ENCODE results near the gene SEC31B.

The SEC31B gene

GRCh38 chr10:100519311-100520051, at the start of gene SEC31B:
TSS of gene SEC31B (minus strand) at chr10:100519861. CDS start at chr10:100516952, 2,909 bp downstream.
- no peak for DNase-seq

GRCh38 chr10:100568912-100569311, 49.3 kb upstream of the SEC31B start:
- DNase-seq: no peak

GRCh38 chr10:100567826-100568225, 48.2 kb upstream of the SEC31B start:
- DNase-seq: no peak

DNA sequence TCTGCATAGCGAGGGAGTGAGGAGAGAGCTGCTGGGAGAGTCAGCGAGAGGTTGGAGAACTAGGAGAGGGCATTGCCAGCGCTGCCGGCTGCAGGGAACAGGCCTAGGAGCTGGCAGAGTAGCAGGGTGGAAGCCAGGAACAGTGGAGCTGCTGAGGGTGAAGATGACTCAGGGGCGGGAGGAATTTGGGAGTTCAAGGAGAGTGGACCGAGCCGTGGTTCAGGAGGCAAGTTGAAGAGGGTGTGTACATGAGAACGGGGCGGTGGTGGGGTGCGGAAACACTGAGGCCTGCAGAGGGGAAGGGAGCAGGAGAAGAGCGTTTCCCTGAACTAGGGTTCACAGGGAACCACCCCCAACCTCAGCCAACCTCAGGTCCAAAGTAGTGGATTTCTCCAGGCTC, 47.6 kb upstream of the SEC31B start:
- no peak for DNase-seq

GRCh38 chr10:100566561-100566960, 46.9 kb upstream of the SEC31B start:
- no peak for DNase-seq

GRCh38 chr10:100565206-100565985, 45.7 kb upstream of the SEC31B start:
- no peak for DNase-seq

DNA sequence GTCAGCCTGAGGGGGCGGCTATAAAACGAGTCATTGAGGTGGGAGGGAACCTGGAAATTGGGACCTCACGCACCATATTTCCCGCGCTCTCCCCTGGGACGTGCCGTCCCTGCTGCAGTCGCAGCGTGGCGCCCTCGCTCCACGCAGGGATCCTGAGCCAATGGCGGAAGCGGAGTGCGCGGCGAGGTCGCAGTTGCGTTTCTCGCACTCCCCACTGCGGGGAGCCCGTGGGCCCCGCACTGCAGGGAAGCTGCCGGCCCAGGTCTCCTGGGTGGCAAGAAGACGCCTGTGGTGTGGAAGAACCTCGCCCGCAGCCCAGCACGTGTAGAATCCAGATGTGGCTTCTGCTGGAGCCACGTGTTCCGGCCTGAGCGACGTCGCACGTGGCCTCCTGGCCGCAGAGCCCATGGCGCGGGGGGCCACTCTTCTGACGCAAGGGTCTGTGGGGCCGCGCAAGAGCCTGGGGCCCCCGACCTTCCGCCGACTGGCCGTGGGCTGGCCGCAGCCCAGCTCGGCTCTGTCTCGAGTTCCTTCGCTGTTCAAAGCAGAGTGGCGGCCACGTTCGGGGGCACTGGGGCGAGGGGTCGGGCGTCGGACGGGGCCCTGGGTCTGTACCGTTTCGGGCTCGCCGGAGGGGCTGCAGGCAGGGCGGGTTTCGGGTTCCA, 42.5 kb upstream of the SEC31B start:
- DNase-seq: no peak

- DNase-seq: no peak
Measured at GRCh38 chr10:100561005-100561404, 41.3 kb upstream of the SEC31B start.

GRCh38 chr10:100560248-100560647, 40.6 kb upstream of the SEC31B start:
- DNase-seq: no peak

GRCh38 chr10:100554902-100555301, 35.2 kb upstream of the SEC31B start:
- DNase-seq: no peak

GRCh38 chr10:100553929-100554328, 34.3 kb upstream of the SEC31B start:
- DNase-seq: peak; percentile 40

- DNase-seq: no peak
Measured at GRCh38 chr10:100551738-100552137, 32.1 kb upstream of the SEC31B start.

DNA sequence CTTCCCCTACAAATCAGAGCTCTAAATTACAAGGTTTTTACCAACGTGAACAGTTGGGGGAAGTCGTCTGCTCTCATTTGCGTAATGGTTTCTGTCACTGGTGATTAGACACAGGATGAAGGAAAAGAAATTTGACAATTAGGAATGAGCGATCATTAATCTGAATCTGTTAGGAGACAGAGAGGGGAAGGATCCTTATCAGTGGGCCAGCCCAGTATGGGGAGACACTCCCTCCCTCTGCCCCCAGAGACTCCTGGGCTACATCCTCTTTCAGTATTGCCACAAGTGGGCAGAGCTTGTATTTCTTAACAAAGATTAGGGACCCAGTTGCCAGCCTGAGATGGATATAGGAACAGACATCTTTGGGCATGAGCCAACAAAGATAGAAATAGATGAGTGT, 31.5 kb upstream of the SEC31B start:
- DNase-seq: peak; percentile 84

GRCh38 chr10:100544950-100545349, 25.3 kb upstream of the SEC31B start:
- no peak for DNase-seq

DNA sequence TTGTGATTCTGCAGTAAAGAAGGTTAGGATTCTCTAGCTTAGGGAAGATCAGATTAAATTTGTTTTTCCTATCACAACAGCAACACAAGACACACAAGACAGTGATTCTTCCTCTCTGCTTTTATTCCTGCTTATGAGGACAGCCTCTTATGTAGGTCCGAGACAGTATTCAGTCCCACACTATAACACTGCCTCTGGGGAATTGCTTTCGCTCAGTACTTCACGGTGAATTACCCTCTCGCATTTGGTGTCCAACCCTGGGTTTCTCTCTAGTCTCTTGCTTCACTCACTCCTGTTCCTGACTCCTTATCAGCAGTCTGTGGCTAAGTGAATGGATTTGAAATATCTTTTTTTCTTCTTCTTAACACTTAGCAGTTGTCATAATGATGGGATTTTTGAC, 17.8 kb upstream of the SEC31B start:
- no peak for DNase-seq

DNA sequence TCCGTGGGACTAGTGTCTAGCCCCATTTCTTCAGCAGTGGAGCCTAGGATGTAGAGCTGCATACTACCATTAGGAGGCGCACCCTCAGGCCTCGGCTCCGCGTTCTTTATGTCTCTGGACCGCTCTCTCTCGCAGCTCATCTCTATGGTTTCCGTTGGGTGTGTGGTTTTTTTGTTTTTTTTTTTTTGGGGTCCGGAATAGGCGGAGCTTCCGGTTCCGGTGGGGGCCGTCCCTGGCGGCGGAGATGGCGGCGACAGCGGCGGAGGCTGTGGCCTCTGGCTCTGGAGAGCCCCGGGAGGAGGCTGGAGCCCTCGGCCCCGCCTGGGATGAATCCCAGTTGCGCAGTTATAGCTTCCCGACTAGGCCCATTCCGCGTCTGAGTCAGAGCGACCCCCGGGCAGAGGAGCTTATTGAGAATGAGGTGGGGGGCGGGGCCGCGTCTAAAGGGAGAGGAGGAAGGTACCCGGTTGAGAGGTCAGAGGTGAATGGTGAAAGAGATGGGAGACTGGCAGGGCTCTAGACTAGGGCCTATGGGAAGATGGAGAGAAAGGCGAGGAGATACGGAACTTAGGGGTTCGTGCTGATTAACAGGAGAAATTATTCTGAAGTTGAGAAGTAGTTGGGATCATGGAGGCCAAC, 16.2 kb upstream of the SEC31B start, which contains the start of gene HIF1AN:
Gene HIF1AN (plus strand): TSS at position 229 of the 639 bp plus-strand sequence. CDS start 16 bp downstream, at position 245.
- peak; percentile 94 for DNase-seq

DNA sequence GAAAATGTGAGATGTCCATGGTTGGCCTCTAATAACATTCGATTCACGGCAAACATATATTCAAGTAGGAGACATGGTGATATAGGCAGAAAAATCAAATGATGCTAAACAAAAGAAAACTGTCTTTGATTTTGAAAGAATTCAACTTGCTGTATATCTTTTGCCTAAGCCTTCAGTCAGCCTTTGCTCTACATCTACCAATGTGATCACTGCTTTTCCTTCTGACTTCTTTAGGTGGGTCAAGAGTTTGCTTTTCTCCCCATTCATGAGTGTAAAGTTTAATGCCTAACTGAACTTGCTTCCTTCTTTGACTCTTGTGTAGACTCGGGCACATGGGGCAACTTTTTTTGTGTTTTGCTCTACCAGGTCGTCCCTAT, 15.7 kb upstream of the SEC31B start:
- no peak for DNase-seq

DNA sequence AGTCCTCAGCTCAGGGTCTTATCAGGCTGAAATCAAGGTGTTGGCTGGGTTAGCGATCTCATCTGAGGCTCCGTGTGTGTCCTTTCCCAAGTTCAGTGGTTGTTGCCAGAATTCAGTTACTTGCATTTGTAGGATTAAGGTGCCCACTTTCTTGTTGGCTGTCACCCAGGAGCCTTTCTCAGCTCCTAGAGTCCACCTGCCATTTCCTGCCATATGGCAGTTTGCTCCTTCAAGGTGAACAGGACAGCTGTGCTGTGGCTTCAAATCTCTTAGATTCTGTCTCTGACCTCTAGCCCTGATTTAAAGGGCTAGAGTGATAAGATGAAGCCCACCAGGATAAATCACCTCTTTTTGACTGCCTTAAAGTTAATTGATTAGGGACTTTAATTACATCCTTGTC, 15.1 kb upstream of the SEC31B start:
- DNase-seq: no peak

DNA sequence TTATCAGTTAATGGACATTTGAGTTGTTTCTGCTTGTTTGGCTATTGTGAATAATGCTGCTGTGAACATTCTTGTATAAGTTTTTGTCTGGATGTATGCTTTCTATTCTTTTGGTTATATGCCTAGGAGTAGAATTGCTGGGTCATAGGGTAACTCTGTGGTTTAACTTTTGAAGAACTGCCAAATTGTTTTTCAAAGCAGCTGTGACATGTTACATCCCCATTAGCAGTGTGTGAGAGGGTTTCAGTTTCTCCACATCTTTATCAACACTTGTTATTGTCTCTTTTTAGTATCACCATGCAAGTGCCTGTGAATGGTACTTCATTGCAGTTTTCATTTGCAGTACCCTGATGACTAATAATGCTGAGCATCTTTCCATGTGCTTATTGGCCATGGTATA, 12.1 kb upstream of the SEC31B start:
- DNase-seq: peak; percentile 36

GRCh38 chr10:100529475-100530298, 10.0 kb upstream of the SEC31B start, which contains the start of gene NDUFB8:
TSS of gene NDUFB8 (minus strand) at chr10:100529871. CDS start at chr10:100529851, 20 bp downstream.
- DNase-seq: peak; percentile 76

GRCh38 chr10:100528921-100529474, 9.3 kb upstream of the SEC31B start:
- DNase-seq: peak; percentile 22

Measured in MV-4-11 (cell line).